Activated T-cell treated with anti-CD3 and anti-CD28 coated beads, Interleukin-2, amount 50 U/mL, for 48 hours (primary cell): Measurements from ENCODE around the gene FHDC1.

Experiments
- DNase-seq, 2 experiments: peaks; one replicate each; pipeline ENCODE4 v3.0.0-alpha.2; 2020

The FHDC1 gene

GRCh38 chr4:153013202-153013977, 77.3 kb downstream of the FHDC1 start:
- no peak for DNase-seq

- no peak for DNase-seq
Observed at GRCh38 chr4:153014460-153014859, 78.3 kb downstream of the FHDC1 start.

GRCh38 chr4:153016592-153016991, 80.5 kb downstream of the FHDC1 start:
- DNase-seq, result no peak

- no peak for DNase-seq
Observed at GRCh38 chr4:153018031-153018430, 81.9 kb downstream of the FHDC1 start.

GRCh38 chr4:153018684-153019083, 82.6 kb downstream of the FHDC1 start:
- no peak for DNase-seq

GRCh38 chr4:153019906-153020305, 83.8 kb downstream of the FHDC1 start:
- DNase-seq, result no peak

GRCh38 chr4:153020457-153020856, 84.3 kb downstream of the FHDC1 start:
- DNase-seq, result no peak

GRCh38 chr4:153021276-153021675, 85.2 kb downstream of the FHDC1 start:
- DNase-seq, result no peak

- no peak for DNase-seq
Observed at GRCh38 chr4:153022241-153022715, 86.2 kb downstream of the FHDC1 start.

GRCh38 chr4:153023139-153023538, 87.0 kb downstream of the FHDC1 start:
- DNase-seq, result no peak

- DNase-seq, result no peak
Observed at GRCh38 chr4:153023692-153024394, 87.7 kb downstream of the FHDC1 start.

GRCh38 chr4:153024466-153024865, 88.3 kb downstream of the FHDC1 start:
- DNase-seq, result no peak

GRCh38 chr4:153025406-153025805, 89.3 kb downstream of the FHDC1 start:
- no peak for DNase-seq

GRCh38 chr4:153026591-153027346, 90.6 kb downstream of the FHDC1 start:
- no peak for DNase-seq

GRCh38 chr4:153027866-153028265, 91.7 kb downstream of the FHDC1 start:
- DNase-seq, result no peak

GRCh38 chr4:153028535-153028934, 92.4 kb downstream of the FHDC1 start:
- DNase-seq, result no peak
